PFSK-1 (cell line): ENCODE data around the gene NKAIN2.

ENCODE experiments used
- POLR2AphosphoS5 ChIP-seq: IDR thresholded peaks from 2 replicates; pipeline ENCODE4 v1.6.1; 2012; ENCODE audit warnings: low read depth, mild to moderate bottlenecking, control low read depth, low read length, moderate library complexity
- REST ChIP-seq, 2 experiments: IDR thresholded peaks; 2 replicates each; pipeline versions ENCODE4 v1.6.1 to v1.8.0; 2011 to 2012; ENCODE audit warnings: low read depth in 2 of 2, low read length in 2 of 2, control low read depth in 1 of 2, inconsistent platforms in 1 of 2, mild to moderate bottlenecking in 1 of 2, moderate library complexity in 1 of 2; ENCODE audit not compliant: insufficient read depth in 1 of 2

DNA sequence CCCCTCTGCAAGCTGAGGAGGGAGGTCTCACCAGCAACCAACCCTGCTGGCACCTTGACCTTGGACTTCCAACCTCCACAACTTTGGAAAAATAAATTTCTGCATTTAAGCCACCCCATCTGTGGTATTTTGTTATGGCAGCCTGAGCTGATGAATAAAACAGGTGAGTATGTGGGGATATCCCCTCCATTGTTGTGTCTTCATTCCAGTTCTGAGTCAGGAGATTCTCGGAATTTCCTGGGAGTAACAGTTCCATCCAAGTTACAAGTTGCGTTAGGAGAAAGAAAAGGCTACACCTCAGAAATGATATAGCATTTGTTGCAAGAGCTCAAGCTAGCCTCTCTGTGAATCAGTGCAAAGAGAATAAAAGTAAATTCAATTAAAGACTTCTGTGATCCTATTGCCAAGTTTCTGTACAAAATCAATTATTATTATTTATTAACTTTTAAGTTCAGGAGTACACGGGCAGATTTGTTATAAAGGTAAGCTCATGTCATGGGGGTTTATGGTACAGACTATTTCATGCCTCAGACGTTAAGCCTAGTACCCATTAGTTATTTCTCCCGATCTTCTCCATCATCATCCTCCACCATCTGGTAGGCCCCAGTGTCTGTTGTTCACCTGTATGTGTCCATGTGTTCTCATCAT, 153.0 kb downstream of the NKAIN2 start:
- no peak for TF ChIP-seq POLR2AphosphoS5
- TF ChIP-seq REST (IDR thresholded peaks at IDR 0.05; ENCODE audit: insufficient read depth in 1 of 2, low read depth in 2 of 2, low read length in 2 of 2): no peak
